HG02840 (cell line): ENCODE results near the gene JSRP1.

Experiments used
- ATAC-seq: cut with Tn5 transposase; IDR thresholded peaks from one replicate; pipeline ENCODE4 v1.9.1; 2021; ENCODE audit warnings: mild to moderate bottlenecking, moderate library complexity, moderate number of reproducible peaks; ENCODE audit not compliant: unreplicated experiment, low FRiP score

Gene JSRP1

GRCh38 chr19:2221250-2221831 is 34.9 kb downstream of the JSRP1 start:
- no peak for ATAC-seq

GRCh38 chr19:2219726-2220125 is 36.5 kb downstream of the JSRP1 start:
- no peak for ATAC-seq

DNA sequence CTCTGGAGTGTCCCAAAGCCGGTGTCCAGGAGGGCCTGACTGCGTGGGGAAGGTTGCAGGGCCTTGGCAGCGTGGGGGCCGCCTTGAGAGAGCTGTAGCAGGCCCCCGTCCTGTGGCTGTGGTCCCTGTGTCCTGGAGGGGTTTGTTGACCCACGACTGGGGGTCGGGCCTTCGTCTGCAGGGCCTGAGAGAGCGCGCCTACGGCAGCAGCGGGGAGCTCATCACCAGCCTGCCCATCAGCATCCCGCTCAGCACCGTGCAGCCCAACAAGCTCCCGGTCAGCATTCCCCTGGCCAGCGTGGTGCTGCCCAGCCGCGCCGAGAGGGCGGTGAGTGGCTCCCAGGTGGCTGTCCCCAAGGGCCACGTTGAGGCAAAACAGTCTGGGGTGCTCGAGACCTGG is 38.6 kb downstream of the JSRP1 start:
- no peak for ATAC-seq

- no peak for ATAC-seq
Measured at GRCh38 chr19:2216361-2217225, 39.6 kb downstream of the JSRP1 start.

DNA sequence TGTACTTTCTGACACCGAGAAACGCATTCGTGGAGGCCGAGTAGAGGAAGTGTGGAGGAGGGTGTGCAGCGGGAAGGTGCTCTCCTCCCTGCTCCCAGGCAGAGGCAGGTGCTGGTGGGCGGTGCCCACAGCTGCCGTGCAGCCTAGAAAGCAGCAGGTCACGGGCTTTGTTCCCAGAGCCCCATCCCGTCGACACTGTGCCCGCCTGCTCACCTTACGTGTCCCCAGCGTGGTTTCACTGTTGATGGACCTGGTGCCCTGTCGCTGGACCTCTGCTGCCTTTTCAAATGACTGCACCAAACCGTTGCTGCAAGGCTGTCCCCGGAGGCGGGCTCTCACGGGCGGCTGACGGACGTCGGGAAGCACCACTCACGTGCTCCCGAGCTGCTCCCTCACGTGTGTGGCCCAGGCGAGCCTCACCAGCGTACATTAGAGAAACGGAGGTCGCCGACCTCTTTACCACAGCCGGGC is 40.9 kb downstream of the JSRP1 start:
- no peak for ATAC-seq

- ATAC-seq, result no peak
Measured at GRCh38 chr19:2214251-2214650, 42.0 kb downstream of the JSRP1 start.

- ATAC-seq, result no peak
Measured at GRCh38 chr19:2213799-2214198, 42.4 kb downstream of the JSRP1 start.

DNA sequence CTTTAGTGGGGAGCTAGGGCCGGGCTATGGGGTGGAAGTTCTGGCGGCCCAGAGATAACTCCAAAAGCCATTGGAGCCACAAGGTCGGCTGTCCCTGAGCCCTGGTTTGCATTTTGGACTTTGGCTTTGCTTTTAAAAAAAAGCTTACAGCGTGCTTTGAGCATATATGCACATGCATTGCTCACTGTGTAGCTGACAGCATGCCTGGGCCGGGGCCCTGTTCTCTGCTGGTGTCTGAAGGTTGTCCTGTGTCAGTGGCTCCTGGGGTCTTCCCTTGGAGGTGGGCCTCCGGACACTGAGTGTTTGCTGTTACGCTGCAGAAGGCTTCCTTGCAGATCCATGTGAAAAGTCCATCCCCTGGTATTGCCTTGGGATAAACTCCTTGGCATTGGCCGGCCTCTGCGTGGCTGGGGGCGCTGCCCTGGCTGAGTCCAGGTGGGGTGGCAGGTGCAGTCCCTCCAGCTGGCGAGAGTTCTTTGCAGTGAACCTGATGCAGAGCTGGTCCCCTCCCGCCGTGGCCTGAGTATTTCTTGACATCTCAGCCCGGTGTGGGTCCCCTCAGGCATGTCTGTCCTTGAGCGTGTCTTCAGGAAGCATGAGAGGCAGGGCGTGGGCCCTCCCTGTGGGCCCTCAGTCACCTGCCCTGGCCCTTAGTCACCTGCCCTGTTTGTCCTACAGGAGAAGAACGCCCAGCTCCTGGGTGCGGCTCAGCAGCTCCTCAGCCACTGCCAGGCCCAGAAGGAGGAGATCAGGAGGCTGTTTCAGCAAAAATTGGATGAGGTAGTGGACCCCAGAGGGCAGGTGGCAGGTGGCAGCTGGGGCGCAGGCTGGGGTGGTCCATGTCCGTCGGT is 43.1 kb downstream of the JSRP1 start:
- ATAC-seq, result no peak

GRCh38 chr19:2210987-2211740 is 45.1 kb downstream of the JSRP1 start:
- ATAC-seq, result no peak

GRCh38 chr19:2210206-2210605 is 46.0 kb downstream of the JSRP1 start:
- ATAC-seq, result no peak

- no peak for ATAC-seq
Measured at GRCh38 chr19:2209408-2209807, 46.8 kb downstream of the JSRP1 start.

DNA sequence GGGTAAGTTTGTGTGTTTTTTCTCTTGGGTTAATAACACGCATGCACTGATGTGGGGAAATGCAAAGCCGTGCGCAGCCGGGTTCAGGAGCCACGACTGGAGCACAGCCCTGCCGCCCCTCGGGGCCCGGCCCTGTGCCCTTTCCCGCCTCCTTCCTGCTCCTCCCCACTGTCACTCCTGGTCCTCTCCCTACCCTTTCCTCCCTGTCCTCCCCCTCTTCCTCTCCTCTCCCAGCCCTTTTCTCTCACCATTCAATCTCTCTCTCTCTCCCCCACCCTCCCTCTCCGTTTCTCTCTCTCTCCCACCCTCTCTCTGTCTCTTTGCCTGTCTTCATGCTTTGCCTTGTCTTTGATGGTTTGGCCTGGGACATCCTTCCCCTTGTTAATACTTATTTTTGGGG is 47.2 kb downstream of the JSRP1 start:
- no peak for ATAC-seq

GRCh38 chr19:2207991-2208860 is 48.0 kb downstream of the JSRP1 start:
- ATAC-seq, result no peak

DNA sequence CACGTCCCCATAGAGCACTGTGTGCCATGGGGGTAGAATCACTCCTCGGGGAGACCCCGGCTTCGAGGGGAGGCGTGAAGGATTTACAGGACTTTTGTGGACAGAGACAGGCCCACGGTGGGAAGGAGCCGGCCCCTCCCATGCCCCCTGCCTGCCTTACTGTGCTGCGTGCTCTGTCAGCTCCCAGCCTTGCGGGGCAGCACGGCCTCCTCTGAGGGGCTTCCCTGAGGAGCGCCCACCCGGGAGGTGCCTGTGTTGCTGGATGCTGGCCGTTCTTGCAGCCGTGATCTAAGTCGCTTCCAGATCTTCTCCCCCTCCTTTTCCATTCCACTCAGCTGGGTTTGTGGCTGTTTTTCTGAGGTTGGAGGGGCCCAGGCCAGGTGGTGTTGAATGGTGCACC is 49.2 kb downstream of the JSRP1 start:
- ATAC-seq, result no peak

- ATAC-seq, result no peak
Measured at GRCh38 chr19:2202366-2202765, 53.9 kb downstream of the JSRP1 start.
